NCI-H82 treated with DMSO at 0.1 percent for 48 hours (cell line): ENCODE results near the gene APRT.

Source experiments
- DNase-seq: peaks from one replicate; lab custom pipeline; 2025; ENCODE audit not compliant: unreplicated experiment; lab: John Stamatoyannopoulos, UW

Gene APRT

GRCh38 chr16:88809068-88809675 lies 2.6 kb downstream of the APRT start:
- no peak for DNase-seq

- DNase-seq: no peak
Measured at GRCh38 chr16:88807626-88808453, 3.9 kb downstream of the APRT start.

DNA sequence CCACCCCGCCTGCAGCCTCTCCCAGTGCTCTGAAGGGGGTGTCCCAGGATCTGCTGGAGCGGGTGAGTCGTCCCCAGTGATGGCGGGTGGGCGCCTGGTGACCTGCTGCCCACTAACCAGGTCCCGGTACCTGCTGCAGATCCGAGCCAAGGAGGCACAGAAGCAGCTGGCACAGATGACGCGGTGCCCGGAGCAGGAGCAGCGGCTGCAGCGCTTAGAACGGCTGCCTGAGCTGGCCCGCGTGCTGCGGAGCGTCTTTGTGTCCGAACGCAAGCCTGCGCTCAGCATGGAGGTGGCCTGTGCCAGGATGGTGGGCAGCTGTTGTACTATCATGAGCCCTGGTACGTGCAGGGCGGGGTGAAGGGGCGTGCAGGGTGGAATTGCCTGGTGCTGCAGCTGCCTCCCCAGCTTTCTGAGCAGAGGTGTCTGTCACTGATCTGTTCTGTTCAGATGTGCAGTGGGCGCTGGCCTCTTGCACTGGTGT lies 4.5 kb downstream of the APRT start:
- no peak for DNase-seq

GRCh38 chr16:88806491-88807111 lies 5.1 kb downstream of the APRT start:
- no peak for DNase-seq

DNA sequence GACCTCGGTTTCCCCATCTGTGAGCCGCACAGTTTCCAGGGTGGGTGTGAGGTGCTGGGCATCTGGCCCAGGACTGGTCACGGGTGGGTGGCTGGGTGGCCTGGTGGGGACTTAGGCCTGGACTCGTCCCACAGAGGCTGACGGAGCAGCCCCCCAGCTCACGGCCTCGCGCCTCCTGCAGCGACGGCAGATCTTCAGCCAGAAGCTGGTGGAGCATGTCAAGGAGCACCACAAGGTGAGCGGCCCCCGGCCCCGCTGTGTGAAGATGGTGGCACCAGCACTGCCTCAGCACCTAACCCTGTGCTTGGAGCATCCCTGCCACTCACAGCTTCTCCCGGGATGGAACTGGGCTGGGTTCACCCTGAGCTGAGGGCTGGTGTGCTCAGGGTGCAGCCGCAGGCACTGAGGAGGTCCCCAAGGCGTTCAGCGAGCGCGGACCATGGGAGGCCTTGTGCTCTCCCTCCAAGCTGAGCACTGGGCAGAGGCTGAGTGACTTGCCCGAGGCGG lies 5.8 kb downstream of the APRT start:
- DNase-seq: no peak

- no peak for DNase-seq
Measured at GRCh38 chr16:88805340-88805715, 6.4 kb downstream of the APRT start.

GRCh38 chr16:88804552-88805339 lies 7.0 kb downstream of the APRT start:
- no peak for DNase-seq

DNA sequence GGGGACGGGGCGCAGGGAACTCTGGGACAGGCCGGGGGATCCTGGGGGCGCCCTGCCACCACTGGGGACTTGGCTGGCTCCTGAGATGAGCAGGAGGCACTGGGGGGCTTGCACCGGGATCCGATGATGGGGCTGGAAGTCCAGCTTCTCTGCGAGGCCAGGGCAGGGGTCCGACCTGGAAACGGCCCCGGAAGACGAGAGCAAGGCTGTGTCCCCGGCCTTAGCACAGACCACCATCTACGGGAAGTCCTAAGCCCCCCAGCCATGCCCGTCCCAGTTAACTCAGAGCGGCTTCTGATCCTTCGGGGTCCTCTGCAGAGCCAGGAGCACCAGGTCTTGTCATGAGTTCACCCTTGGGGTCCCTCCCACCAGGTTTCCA lies 7.6 kb downstream of the APRT start:
- DNase-seq: no peak

DNA sequence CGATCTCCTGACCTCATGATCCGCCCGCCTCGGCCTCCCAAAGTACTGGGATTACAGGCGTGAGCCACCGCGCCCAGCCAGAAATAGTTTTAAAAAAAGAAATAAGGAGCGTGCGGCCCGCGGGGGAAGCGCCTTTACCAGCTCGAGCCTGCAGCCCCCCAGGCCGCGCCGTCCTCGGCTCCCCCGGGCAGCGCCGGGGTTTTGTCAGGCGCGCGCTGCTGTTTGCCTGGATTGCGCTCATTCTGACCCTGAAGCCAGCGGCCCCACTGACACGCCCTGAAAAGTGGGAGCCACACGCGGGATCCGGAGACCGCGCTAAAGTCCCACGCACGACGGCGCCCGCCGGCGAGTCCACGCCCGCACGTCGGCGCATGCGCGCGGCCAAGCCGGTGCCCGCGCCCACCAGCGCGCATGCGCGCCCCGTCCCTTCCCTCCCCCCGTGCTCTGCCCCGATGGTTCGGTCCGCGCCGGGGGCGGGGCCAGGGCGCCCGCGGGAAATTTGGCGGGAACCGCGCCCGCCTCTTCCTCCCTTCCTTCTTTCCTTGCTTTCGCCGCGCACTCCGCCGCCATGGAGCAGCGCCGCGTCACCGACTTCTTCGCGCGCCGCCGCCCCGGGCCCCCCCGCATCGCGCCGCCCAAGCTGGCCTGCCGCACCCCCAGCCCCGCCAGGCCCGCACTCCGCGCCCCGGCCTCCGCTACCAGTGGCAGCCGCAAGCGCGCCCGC lies 8.3 kb downstream of the APRT start, which contains the start of gene CDT1:
CDT1 (plus strand) TSS at position 526 of the 724 bp plus-strand sequence; CDS start at position 569, 43 bp downstream.
- DNase-seq: peak; percentile 24

DNA sequence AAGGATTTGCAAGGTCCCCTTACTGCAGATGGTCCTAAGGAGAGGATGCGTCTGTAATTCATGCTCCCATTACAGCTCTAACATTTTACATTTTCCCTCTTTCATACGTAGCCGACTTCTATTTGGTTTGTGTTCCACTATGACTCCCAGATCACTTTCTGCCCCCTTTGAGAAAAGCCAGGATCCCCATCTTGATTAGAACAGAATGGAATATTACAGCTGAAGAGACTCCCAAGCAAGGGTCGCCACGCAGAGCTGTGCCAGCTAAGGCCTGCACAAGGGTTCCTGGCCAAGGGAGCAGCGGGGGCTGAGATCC lies 11.5 kb downstream of the APRT start:
- no peak for DNase-seq

- no peak for DNase-seq
Measured at GRCh38 chr16:88799569-88800276, 12.0 kb downstream of the APRT start.

- no peak for DNase-seq
Measured at GRCh38 chr16:88798772-88799455, 12.8 kb downstream of the APRT start.

DNA sequence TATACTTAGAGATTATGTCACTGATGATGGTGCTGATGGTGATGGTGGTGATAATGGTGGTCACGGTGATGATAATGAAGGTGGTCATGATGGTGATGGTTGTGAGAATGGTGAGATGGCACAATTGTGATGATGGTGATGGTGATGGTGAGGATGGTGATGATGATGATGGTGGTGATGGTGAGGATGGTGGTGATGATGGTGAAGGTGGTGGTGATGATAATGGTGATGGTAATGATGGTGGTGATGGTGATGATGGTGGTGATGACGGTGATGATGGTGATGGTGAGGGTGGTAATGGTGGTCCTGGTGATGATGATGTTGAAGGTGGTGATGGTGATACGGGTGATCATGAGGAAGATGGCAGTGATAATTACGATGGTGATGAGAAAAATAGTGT lies 13.7 kb downstream of the APRT start:
- no peak for DNase-seq

DNA sequence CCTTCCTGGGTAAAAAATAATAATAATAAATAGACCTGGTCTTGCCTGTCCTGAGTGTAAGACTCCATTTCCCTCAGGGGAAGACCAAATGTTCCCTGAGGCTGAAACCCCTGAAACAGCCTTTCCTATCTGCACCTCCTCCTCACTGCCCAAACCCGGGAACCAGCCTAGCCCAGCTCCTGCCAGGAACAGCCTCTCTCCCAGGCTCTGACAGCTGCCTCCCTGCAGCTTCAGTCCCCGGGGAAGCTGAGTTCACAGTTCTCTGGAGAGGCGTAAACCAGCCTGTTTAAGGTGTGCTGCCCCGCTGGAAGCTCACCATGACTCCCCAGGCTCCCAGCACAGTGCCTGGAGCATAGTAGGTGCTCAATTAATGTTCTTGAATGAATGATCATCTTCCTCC lies 15.4 kb downstream of the APRT start:
- DNase-seq: no peak

- DNase-seq: no peak
Measured at GRCh38 chr16:88793251-88793954, 18.3 kb downstream of the APRT start.

DNA sequence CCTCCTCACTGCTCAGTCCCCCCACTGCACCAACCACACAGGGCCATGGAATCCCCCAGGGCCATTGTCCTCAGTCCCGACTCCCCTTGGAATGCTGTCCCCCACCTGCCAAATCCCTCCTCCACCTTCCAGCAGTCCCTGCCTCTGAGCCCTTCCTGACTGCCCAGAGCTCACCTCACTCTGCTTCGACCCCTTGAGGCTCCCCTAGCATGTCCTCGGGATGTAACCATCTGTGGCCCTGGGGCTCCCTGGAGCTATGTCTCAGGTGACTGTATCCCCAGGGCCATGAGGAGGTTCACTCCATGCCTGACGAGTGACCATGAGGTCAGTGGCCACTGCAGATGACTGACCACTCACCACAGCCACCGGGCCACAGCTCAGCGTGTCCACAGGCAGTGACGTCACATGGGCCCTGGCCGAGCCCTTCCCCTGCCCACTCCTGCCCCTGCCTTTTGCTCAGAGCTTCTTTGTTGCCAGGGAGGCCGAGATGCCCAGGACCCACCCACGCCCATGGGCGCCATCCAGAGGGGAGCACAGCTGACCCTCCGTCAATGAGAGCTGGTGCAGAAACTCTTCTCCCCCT lies 19.0 kb downstream of the APRT start:
- DNase-seq: no peak

DNA sequence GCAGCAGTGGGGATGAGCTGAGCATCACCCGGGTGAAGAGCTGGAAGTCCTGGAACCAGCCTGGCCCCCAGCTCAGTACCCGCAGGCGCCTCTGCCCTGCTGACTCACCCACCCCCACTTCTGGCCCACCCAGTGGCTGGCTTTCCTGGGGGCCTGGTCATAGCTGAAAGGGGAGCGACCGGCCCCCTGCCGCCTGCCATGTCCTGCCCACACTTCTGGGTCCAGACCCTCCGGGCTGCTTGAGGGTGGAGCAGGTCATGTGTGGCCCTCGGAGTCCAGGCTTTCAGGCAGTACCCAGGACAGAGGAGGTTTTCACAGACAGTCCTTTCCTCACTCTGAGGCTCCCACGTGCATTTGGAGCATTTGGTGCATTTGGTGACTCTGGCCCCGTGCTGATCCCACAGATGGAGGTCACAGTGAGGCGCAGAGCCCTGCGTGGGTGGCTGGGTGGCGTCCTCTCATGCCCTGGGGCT lies 19.6 kb downstream of the APRT start:
- no peak for DNase-seq
